SK-N-SH (cell line): ENCODE results near the gene PAX2.

ENCODE experiments used
- CTCF ChIP-seq: fragments of 200-600 bp; sonication (generic); IDR thresholded peaks from 2 replicates; pipeline ENCODE4 v1.6.1; 2017; ENCODE audit warnings: antibody characterized with exemption, mild to moderate bottlenecking, moderate library complexity
- FOSL2 ChIP-seq: IDR thresholded peaks from 2 replicates; pipeline ENCODE4 v1.4.0; 2012; ENCODE audit warnings: low read depth, mild to moderate bottlenecking, moderate library complexity, borderline replicate concordance
- GABPA ChIP-seq: IDR thresholded peaks from 2 replicates; pipeline ENCODE4 v1.4.0; 2012; ENCODE audit warnings: low read depth, mild to moderate bottlenecking
- SIN3A ChIP-seq: IDR thresholded peaks from 2 replicates; pipeline ENCODE4 v1.6.1; 2012; ENCODE audit warnings: low read depth, mild to moderate bottlenecking, low read length, moderate library complexity, borderline replicate concordance

GRCh38 chr10:100715101-100715444 is 30.3 kb upstream of the PAX2 start:
- TF ChIP-seq CTCF: no peak
- TF ChIP-seq FOSL2: no peak
- no peak for TF ChIP-seq GABPA
- no peak for TF ChIP-seq SIN3A
